ENCODE data around the gene CA11.
"Not testable (repeated sequence)": the region's sequence is repeated elsewhere in the genome, so short reads cannot be mapped to it uniquely, and the experiment has no call there.

Gene CA11

DNA sequence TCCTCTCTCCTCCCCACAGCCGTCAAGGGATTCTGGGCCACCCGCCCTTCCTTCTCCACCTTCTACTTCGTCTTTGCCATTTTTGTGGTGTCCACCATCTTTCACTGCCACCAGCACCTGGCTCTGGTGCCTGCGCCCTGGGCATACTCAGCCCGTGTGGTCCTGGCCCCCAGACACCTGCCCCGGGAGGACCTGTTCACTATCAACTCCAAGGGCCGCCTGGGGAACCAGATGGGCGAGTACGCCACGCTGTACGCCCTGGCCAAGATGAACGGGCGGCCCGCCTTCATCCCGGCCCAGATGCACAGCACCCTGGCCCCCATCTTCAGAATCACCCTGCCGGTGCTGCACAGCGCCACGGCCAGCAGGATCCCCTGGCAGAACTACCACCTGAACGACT lies 34.0 kb upstream of the CA11 start:
- not testable (repeated sequence) for H3K36me3 ChIP-seq (ENCODE audit: control insufficient read depth, insufficient read depth, low read length)

DNA sequence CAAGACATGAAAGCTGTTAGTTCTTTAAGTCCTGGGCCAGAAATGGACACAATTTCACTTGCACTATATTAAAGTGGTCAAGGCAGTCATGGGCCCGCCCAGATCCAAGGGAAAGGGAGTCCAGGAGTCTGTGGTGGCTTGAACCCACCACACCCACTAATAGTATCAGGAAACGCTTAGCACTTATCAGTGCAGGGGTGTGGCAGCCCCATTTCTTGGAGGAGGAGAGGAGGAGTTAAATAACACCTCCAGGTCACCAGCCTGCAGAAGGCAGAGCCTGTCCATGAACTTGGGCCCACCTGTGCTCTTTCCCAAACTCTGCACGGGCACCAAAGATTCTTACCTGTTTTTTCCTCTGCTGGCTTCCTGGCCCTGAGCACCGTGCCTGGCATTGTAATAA lies 32.2 kb upstream of the CA11 start:
- peaks cover 18% of the 10 kb centered on the region for H3K4me1 ChIP-seq (ENCODE audit: control insufficient read depth, insufficient read depth, low read length)
- 91% methylated on average over 2 to 4 of the region's 4 CpGs for WGBS, 2 experiments
- H3K27me3 ChIP-seq (ENCODE audit: control insufficient read depth, insufficient read depth, low read length, poor library complexity, severe bottlenecking) = peaks cover 4% of the 10 kb centered on the region
- H3K36me3 ChIP-seq (ENCODE audit: control insufficient read depth, insufficient read depth, low read length) = no peaks in the 10 kb centered on the region
- H3K9me3 ChIP-seq (ENCODE audit: control insufficient read depth, low read length) = no peaks in the 10 kb centered on the region
- no peak overlapping the region for H3K4me3 ChIP-seq (ENCODE audit: insufficient read depth, low read depth, low read length)
- no peak overlapping the region for H3K27ac ChIP-seq (ENCODE audit: insufficient read depth, low read depth, low read length, poor library complexity, severe bottlenecking)

More for the DNA sequence above, 34.0 kb upstream of the CA11 start:
- not testable (repeated sequence) for H3K27ac ChIP-seq (ENCODE audit: insufficient read depth, low read depth, low read length, poor library complexity, severe bottlenecking); H3K4me3 ChIP-seq (ENCODE audit: insufficient read depth, low read depth, low read length); H3K27me3 ChIP-seq (ENCODE audit: control insufficient read depth, insufficient read depth, low read length, poor library complexity, severe bottlenecking); H3K9me3 ChIP-seq (ENCODE audit: control insufficient read depth, low read length); H3K4me1 ChIP-seq (ENCODE audit: control insufficient read depth, insufficient read depth, low read length)
- WGBS, 2 experiments = 96% methylated on average over 18 of the region's 19 CpGs

GRCh38 chr19:48676887-48677286 lies 30.9 kb upstream of the CA11 start:
- Histone ChIP-seq H3K27me3 (ENCODE audit: control insufficient read depth, insufficient read depth, low read length, poor library complexity, severe bottlenecking) (peaks cover 4% of the 10 kb centered on the region), H3K27ac (ENCODE audit: insufficient read depth, low read depth, low read length, poor library complexity, severe bottlenecking) (no peak overlapping the region), H3K36me3 (ENCODE audit: control insufficient read depth, insufficient read depth, low read length) (no peaks in the 10 kb centered on the region), H3K4me1 (ENCODE audit: control insufficient read depth, insufficient read depth, low read length) (peaks cover 24% of the 10 kb centered on the region), H3K9me3 (ENCODE audit: control insufficient read depth, low read length) (no peaks in the 10 kb centered on the region), H3K4me3 (ENCODE audit: insufficient read depth, low read depth, low read length) (no peak overlapping the region)
- 93 to 94% methylated on average over 13 of the region's 13 CpGs for WGBS, 2 experiments

GRCh38 chr19:48676487-48676886 lies 30.5 kb upstream of the CA11 start:
- no peak overlapping the region for H3K27ac ChIP-seq (ENCODE audit: insufficient read depth, low read depth, low read length, poor library complexity, severe bottlenecking)

GRCh38 chr19:48674921-48675824 lies 29.2 kb upstream of the CA11 start:
- Histone ChIP-seq H3K9me3 (ENCODE audit: control insufficient read depth, low read length) (no peaks in the 10 kb centered on the region), H3K27me3 (ENCODE audit: control insufficient read depth, insufficient read depth, low read length, poor library complexity, severe bottlenecking) (peaks cover 4% of the 10 kb centered on the region), H3K36me3 (ENCODE audit: control insufficient read depth, insufficient read depth, low read length) (no peaks in the 10 kb centered on the region), H3K4me1 (ENCODE audit: control insufficient read depth, insufficient read depth, low read length) (peaks cover 29% of the 10 kb centered on the region), H3K27ac (ENCODE audit: insufficient read depth, low read depth, low read length, poor library complexity, severe bottlenecking) (no peak overlapping the region), H3K4me3 (ENCODE audit: insufficient read depth, low read depth, low read length) (no peak overlapping the region)
- WGBS, 2 experiments = 43 to 44% methylated on average over 28 of the region's 28 CpGs

More at GRCh38 chr19:48676487-48676886, 30.5 kb upstream of the CA11 start:
- Histone ChIP-seq H3K9me3 (ENCODE audit: control insufficient read depth, low read length) (no peaks in the 10 kb centered on the region), H3K27me3 (ENCODE audit: control insufficient read depth, insufficient read depth, low read length, poor library complexity, severe bottlenecking) (peaks cover 4% of the 10 kb centered on the region), H3K4me3 (ENCODE audit: insufficient read depth, low read depth, low read length) (no peak overlapping the region), H3K36me3 (ENCODE audit: control insufficient read depth, insufficient read depth, low read length) (no peaks in the 10 kb centered on the region), H3K4me1 (ENCODE audit: control insufficient read depth, insufficient read depth, low read length) (peaks cover 24% of the 10 kb centered on the region)
- 95 to 97% methylated on average over 17 of the region's 17 CpGs for WGBS, 2 experiments

DNA sequence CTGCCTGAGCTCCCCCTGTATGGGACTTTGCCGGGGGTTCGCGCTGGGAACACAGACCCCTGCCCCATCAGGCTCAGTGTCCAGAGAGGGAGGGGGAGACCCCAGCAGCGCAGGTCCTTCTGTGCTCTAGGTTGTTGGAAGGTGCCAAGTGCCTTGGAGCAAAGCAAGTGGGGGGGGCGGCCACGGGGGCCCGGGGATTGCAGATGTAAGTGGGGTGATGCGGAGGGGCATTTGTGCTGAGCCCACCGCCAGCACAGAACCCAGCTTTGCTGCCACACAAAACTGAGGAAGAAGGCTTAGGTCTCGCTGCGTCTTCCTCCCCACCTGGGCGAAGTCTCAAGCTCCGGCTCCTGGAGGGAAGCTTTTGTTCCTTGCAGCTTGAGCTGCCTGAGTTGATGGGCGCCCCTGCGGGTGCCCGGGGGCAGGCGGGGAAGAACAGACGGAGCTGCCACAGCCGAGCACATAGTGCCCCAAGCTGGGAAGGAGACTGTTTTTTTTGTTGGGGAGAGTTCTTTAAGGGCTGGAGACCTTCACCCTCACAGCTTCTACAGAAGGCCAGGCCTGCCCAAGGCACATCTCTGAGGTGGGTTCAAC lies 28.3 kb upstream of the CA11 start:
- WGBS, 2 experiments = 46 to 47% methylated on average over 19 of the region's 19 CpGs
- H3K36me3 ChIP-seq (ENCODE audit: control insufficient read depth, insufficient read depth, low read length) = no peaks in the 10 kb centered on the region
- peaks cover 4% of the 10 kb centered on the region for H3K27me3 ChIP-seq (ENCODE audit: control insufficient read depth, insufficient read depth, low read length, poor library complexity, severe bottlenecking)
- H3K4me3 ChIP-seq (ENCODE audit: insufficient read depth, low read depth, low read length) = no peak overlapping the region
- H3K9me3 ChIP-seq (ENCODE audit: control insufficient read depth, low read length) = no peaks in the 10 kb centered on the region
- no peak overlapping the region for H3K27ac ChIP-seq (ENCODE audit: insufficient read depth, low read depth, low read length, poor library complexity, severe bottlenecking)
- H3K4me1 ChIP-seq (ENCODE audit: control insufficient read depth, insufficient read depth, low read length) = peaks cover 29% of the 10 kb centered on the region

DNA sequence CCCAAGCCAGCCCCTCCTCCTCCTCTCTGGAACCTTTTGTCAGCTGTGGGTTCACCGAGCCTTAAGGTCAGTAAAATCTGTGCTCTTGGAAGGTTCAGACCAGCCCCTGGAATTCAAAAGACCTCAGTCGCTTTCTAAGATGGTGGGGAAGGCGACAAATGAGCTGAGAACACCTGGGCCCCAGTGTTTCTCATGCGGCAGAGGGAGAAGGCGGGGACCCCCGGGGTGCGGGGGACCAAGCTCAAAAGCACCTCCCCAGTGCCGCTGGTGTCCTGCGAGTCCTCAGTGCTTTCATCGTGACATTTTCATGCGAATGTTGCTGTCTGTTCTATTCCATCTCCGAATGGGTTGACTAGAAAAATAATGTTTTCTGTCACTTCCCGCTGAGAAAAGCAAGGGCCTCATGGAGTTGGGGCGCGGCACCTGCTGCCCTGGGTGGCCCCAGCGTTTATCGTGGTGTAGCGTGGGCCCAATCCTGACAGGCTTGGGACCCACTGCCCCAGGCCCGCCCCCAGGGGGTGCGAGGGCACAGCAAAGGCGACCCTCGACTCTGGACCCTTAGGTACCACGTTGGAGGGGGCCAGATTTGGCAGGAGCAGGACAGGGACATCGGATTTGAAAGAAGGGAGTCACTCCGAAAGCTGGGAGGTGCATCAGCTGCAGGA lies 27.6 kb upstream of the CA11 start:
- 62 to 65% methylated on average over 25 of the region's 25 CpGs for WGBS, 2 experiments
- Histone ChIP-seq H3K27ac (ENCODE audit: insufficient read depth, low read depth, low read length, poor library complexity, severe bottlenecking) (no peak overlapping the region), H3K27me3 (ENCODE audit: control insufficient read depth, insufficient read depth, low read length, poor library complexity, severe bottlenecking) (peaks cover 4% of the 10 kb centered on the region), H3K36me3 (ENCODE audit: control insufficient read depth, insufficient read depth, low read length) (no peaks in the 10 kb centered on the region), H3K4me1 (ENCODE audit: control insufficient read depth, insufficient read depth, low read length) (peaks cover 29% of the 10 kb centered on the region), H3K4me3 (ENCODE audit: insufficient read depth, low read depth, low read length) (no peak overlapping the region), H3K9me3 (ENCODE audit: control insufficient read depth, low read length) (no peaks in the 10 kb centered on the region)

DNA sequence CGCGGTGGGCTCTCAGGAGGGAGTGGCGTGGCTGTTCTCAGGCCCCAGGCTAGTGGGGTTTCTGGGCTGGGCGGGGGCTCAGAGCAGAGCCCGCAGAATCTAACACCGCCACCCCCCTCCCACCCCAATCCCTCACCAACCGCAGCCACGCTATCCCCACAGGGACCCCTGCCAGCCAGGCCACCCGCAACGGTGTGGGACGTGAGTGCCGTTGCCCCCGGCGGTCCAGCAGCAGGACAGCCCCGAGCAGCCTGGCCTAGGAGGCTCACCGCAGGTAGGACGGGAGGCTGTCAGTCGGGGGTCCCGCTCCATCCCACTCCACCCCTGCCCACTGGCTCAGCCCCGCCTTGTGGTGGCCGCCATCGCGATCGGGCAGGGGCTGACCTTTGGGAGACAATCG lies 27.0 kb upstream of the CA11 start, which contains the start of gene NTN5:
TSS of gene NTN5 (minus strand) at position 24 of the 400 bp plus-strand sequence. CDS start 2,031 bp downstream, outside the sequence.
- H3K4me3 ChIP-seq (ENCODE audit: insufficient read depth, low read depth, low read length) = no peak within 1 kb of the TSS
- H3K27ac ChIP-seq (ENCODE audit: insufficient read depth, low read depth, low read length, poor library complexity, severe bottlenecking) = no peak within 1 kb of the TSS
- H3K4me1 ChIP-seq (ENCODE audit: control insufficient read depth, insufficient read depth, low read length) = peaks cover 29% of the 10 kb centered on the region
- no peaks in the 10 kb centered on the region for H3K9me3 ChIP-seq (ENCODE audit: control insufficient read depth, low read length)
- WGBS, 2 experiments = 69 to 71% methylated on average over 25 of the region's 25 CpGs
- H3K27me3 ChIP-seq (ENCODE audit: control insufficient read depth, insufficient read depth, low read length, poor library complexity, severe bottlenecking) = peaks cover 4% of the 10 kb centered on the region
- no peaks in the 10 kb centered on the region for H3K36me3 ChIP-seq (ENCODE audit: control insufficient read depth, insufficient read depth, low read length)

DNA sequence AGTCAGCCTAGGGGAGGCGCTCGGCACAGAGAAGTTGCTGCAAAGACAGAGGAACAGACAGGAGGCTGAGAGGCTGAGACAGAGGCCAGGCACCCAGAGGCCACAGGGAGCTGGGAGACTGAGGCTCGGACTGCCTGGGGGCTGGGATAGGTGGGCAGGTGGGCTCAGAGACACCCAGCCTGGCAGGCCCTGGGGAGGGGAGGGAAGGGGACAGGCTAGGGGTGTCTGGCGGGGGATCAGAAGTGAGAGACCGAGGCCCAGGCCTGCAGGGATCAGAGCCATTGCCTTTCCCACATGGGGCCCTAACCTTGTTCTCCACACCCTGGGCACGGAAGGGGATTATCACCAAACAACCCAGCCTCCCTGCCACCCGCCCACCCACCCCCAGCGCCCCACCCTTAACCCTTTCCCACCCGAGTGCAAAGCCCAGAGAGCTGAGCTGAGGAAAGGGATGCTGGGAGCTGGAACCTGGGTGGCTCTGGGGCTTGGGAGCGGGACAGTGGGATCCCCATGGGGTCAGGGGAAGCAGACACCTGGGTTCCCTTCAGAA lies 25.5 kb upstream of the CA11 start:
- Histone ChIP-seq H3K4me1 (ENCODE audit: control insufficient read depth, insufficient read depth, low read length) (peaks cover 29% of the 10 kb centered on the region), H3K27me3 (ENCODE audit: control insufficient read depth, insufficient read depth, low read length, poor library complexity, severe bottlenecking) (peaks cover 4% of the 10 kb centered on the region), H3K27ac (ENCODE audit: insufficient read depth, low read depth, low read length, poor library complexity, severe bottlenecking) (no peak overlapping the region), H3K36me3 (ENCODE audit: control insufficient read depth, insufficient read depth, low read length) (no peaks in the 10 kb centered on the region), H3K9me3 (ENCODE audit: control insufficient read depth, low read length) (no peaks in the 10 kb centered on the region), H3K4me3 (ENCODE audit: insufficient read depth, low read depth, low read length) (no peak overlapping the region)
- WGBS, 2 experiments = 72 to 77% methylated on average over 8 of the region's 10 CpGs
